Ecto neural progenitor cell (in vitro differentiated cells): ENCODE results near the gene KHSRP.

ENCODE experiments used
- DNase-seq: peaks from one replicate; pipeline ENCODE4 v3.0.0-alpha.2; 2018; ENCODE audit warnings: low spot score

The KHSRP gene

DNA sequence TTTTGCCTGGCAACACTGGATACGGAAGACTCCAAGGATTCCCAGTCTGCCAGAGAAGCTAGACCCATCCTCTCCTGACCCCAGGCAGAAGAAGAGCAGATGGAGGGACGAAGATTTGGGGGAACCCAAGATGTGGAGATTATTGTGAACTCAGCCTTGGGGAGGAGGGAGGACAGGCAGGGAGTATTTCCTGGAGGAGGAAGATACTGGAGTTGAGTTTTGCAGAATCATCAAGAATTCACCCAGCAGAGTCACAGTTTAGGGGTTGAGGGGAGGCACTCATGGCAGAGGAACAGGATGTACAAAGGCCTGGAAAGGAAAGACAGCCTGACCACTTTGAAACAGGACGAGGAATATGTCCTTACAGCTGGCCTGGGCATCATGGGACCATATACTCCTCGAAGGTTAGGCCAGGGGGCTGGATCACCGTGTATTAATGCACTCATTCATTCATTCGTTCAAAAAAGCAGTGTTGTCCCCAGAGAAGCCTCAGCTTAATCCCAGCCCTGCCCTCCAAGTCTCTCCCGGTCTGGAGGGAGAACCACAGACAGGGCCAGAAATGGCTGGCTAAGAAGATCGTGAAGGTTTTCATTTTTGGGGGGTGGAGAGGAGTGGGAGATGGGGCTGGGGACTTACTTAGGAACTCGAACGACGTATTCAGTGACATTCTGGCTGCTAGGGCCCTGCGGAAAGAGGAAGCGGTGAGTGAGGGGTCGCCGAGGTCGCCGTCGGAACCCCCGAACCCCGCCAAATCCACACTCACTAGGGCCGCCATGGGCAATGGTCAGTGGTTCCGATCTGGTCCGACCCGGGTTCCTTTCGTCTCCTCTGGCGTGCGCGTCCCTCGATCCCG is 32.2 kb downstream of the KHSRP start:
- DNase-seq, result no peak

DNA sequence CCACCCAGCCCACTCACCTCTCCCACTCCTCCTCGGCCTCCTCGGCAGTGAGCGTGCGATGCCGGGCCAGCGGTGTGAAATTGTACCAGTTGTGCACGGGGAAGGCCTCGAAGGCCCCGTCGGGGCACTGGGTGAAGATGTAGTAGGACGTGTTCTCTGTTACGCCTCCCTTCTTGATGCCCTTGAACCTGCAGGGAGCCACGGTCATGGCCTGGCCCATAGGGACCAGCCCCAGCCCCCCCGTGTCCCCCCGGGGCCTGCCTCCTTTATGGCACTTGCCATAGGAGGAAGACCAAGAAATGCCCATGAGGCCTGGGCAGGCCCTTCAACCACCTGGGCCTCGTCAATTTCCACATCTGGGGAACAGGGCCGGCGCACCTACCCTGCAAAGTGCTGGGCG is 37.2 kb downstream of the KHSRP start:
- DNase-seq, result no peak

DNA sequence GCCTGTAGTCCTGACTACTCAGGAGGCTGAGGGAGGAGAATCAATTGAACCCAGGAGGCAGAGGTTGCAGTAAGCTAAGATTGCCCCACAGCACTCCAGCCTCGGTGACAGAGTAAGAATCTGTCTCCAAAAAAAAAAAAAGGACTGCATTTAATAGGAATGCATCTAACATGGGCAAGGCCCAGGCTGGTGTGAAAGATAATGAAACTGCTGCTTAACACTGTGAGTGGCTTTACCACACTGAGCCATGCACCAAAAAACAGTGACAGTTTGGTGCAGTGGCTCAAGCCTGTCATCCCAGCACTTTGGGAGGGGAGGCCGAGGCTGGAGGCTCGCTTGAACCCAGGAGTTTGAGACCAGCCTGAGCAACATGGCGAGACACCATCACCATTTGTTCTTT is 40.2 kb downstream of the KHSRP start:
- DNase-seq, result no peak

DNA sequence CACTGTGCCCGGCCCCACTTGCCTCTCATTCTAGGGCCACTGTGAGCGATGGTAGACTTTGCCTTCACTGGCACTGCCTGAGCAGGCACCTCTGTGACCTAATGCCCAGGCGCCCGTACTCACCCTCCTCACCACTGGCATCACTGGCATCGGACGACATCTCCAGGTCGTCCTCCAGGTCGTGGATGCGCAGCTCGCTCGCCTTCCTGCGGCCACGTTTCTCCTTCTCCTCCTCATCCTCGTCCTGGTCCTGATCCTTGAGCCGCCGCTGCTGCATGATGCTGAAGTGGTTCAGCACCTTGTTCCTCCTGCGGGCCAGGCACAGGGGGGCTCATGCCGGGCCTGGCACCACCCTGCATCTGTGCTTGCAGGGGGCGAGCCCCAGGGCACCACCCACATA is 41.4 kb downstream of the KHSRP start:
- DNase-seq, result no peak

DNA sequence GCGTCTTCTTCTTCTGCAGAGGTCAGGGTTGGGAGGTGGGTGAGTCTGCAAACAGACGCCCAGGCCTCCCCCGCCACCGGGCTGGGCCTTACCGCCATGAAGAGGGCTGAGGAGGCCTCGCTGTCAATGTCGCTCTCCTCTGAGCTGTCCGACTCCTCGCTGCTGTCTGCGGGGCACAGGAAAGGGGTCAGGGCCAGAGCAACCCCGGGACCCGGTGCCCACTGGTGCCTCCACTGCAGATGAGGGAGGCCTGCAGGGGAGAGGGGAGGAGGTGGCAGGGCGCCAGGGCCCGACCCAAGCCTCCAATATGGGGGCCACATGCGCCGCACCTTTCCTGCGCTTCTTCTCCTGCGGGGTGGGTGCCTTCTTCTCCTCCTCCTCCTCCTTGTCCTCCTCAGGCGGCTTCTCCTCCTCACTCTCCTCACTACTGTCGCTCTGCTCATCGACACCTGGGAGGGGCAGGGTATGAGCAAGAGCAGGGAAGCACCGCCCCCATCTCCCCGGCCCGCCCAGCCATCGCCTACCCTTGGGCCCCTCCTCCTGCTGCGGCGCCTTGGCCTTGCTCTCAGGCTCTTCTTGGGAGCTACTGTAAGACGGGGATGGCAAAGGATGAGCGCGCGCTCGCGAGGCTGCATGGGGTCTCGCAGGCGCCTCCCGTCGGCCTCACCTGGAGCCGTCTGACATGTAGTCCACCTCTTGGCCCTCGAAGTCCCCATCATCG is 43.4 kb downstream of the KHSRP start:
- DNase-seq, result no peak

DNA sequence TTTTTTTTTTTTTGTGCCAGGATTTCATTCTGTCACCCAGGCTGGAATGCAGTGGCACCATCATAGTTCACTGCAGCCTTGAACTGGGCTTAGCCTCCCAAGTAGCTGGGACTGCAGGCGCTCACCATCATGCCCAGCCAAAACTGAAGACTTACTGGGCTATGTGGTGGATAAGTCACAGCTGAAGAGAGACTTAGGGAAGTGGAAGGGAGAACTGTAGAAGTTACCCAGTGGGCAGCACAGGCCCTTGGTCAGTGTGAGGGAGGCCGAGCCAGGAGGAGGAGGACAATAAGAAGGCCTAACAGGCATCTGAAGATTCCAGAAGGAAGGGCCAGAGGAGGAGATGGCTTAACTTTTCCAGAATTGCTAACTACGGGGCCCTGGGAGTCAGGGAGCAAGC is 44.9 kb downstream of the KHSRP start:
- DNase-seq, result no peak

DNA sequence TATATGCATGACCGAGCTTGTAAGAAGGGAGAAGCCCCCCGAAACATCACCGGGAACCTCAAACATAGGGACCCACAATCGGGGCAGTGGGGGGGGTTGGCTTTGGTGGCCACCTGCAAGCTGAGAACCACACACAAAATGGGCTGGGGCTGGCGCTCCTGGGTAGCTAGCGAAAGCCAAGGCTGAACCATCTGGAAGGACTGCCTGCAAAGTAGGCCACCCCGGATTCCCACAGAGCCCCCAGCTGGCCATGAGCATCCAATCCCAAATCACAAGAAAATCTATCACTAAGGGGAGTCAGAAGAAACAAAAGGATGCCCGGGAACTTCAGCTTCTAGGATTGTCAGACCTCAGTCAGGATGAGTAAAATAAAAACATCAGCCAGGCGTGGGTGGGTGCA is 46.1 kb downstream of the KHSRP start:
- no peak for DNase-seq

DNA sequence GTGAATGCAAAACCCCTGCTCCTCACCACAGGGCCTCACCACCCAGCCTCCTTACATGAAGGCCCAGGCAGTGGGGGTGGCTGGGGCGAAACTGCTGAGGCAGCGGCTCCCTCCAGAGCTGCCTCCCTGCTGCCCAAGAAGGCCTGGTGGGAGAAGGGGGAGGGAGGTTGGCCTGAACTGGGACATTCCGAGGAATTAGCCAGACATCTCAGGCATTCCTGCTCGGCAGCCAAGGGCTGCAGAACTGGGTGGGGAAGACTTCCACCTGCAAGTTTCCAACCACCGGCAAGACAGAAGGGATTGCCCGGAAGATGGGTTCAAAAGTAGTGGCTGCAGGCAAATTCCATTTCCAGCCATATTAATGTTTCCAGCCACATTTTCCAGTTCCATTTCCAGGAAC is 46.6 kb downstream of the KHSRP start:
- no peak for DNase-seq

DNA sequence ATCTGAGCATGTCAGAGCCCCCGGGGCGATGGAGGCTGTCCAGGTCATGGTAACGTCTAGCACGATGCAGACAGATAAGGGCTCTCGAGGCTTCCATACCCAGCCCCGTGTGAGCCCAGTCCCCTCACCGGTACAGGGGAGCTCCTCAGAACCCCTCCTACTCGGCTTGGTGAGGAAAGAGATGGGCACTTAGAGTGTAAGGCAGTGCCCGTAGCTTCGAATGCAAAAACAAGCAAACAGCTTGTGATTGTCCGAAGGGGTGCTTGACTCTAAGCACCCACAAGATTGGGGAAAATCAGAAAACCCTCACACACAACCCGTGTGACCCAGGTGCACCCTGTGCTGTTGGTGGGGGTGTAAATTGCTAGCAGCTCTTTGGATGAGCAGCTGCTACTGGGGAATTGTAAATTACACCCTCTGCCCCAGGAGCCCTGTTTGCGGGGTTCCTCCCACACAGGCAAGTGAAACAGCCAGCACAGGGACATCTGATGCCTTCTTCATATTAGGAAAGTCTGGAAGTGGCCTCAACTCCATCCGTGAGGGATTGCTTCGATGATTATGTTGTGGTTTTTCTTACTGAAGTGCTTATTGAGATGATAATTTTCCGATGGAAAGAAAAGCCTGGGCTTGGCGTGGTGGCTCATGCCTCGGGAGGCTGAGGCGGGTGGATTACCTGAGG is 48.0 kb downstream of the KHSRP start:
- no peak for DNase-seq

DNA sequence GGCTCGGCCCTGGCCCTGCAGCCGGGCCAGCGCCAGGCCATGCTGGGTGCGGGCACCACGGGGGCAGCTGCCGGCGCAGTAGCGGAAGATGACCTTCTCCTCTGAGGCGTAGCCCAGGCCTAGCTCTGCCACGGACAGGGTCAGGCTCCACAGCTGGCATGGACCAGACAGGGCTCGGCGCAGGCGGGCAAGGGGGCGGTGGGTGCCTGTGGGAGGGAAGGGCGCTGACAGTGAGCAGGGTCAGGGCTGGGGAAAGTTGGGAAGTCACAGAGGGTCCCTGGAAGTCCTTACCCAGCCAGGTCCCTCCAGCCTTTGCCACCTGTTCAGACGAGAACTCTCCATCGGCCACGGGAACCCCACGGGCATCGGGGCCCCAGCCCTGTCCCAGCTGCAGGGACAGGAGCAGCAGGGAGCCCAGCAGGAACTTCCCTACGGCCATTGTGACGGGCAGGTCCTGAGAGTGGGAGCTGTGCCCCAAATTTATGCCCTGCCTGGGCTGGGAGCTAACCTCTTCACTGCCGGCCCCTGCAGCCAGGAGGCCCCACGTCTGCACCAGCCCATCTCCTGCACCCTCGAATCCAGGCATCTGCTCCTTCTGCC is 49.1 kb downstream of the KHSRP start, which contains the start of gene PSPN:
Gene PSPN (minus strand): TSS at position 523 of the 600 bp plus-strand sequence. CDS start 84 bp downstream, at position 439.
- DNase-seq, result no peak

DNA sequence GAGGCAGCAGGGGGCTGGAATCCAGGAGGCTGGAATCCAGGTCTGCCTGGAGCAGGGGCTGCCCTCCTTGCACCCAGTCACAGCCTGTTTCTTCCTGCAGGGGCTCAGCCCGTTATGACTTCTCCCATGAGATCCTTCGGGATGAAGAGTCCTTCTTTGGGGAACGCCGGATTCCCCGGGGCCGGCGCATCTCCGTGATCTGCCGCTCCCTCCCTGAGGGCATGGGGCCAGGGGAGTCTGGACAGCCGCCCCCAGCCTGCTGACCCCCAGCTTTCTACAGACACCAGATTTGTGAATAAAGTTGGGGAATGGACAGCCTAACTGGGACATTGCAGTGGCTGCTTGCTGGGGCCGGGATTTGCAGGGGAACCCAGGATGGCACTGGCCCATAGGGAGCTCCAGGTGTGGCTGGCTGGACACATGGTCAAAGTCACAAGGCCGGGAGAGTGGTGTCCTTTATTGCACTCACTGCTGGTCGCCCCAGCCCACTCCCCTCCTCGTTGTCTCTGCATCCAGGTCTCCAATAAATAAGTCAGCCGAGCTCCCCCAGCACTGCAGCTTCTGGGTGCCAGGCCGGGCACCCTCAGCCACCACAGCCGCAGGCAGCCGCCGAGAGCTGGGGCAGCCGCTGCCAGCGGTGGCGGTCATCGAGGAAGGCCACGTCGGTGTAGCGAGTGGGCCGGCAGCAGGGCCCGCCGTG is 49.8 kb downstream of the KHSRP start:
- no peak for DNase-seq

DNA sequence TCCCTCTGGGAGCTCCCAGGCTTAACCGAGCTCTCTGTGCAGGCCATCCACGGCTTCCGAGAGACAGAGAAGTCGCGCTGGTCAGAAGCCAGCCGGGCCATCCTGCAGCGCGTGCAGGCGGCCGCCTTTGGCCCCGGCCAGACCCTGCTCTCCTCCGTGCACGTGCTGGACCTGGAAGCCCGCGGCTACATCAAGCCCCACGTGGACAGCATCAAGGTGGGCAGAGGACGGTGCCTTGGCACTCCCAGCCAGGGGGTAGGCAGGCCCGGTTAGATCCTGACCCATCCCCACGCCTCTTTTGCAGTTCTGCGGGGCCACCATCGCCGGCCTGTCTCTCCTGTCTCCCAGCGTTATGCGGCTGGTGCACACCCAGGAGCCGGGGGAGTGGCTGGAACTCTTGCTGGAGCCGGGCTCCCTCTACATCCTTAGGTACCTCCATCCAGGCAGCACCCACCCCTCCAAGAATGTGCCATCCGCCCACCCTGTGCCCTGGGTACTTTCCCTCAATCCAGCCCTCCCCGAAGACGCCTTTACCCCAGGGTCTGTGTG is 50.4 kb downstream of the KHSRP start:
- DNase-seq, result no peak

DNA sequence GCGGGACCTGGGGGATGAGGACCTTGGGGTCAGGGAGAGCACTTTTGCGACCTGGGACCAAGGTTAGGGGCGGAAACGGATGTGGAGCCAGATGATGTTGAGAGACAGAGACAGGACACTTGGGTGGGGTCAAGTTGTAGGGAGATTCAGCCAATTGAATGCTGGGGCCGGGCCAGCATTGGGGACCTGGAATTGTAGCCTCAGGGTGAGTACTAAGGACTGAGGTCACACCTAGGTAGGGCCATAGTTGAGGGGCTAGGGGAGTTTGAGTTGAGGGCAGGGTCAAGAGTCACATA is 50.9 kb downstream of the KHSRP start:
- DNase-seq, result no peak

DNA sequence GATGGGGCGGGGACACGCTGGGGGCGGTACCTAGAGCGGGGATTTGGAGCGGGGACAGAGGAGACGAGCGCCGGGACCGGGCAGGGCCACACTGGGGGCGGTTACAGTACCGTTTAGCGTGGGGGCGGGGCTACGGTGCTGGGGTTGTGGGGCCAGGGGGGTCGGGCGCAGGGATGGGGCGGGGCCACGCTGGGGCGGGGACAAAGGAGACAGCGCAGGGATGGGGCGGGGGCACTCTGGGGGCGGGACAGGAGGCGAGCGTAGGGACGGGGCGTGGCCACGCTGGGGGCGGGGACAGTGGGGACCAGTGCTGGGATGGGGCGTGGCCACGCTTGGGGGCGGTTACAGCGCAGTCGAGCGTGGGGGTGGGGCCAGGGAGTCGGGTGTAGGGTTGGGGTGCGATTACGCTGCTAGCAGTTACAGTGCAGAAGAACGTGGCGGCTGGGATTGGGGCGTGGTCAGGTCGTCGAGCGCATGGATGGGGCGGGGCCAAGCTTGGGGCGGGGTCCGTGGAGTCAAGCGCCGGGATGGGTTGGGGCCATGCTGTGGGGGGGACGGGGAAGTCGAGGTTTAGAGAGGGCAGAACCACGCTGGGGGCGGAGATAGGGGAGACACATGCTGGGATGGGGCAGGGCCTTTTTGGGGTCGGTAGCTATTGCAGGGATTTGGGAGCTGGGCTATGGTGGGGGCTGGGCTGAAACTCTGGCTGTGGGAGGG is 51.4 kb downstream of the KHSRP start:
- DNase-seq, result peak; percentile 99

DNA sequence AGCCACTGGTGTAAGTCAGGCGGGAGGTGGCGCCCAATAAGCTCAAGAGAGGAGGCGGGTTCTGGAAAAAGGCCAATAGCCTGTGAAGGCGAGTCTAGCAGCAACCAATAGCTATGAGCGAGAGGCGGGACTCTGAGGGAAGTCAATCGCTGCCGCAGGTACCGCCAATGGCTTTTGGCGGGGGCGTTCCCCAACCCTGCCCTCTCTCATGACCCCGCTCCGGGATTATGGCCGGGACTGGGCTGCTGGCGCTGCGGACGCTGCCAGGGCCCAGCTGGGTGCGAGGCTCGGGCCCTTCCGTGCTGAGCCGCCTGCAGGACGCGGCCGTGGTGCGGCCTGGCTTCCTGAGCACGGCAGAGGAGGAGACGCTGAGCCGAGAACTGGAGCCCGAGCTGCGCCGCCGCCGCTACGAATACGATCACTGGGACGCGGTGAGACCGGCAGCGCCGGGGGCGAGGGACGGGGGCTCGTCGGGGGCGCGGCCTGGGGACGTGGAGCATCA is 52.0 kb downstream of the KHSRP start, which contains the start of gene ALKBH7:
Gene ALKBH7 (plus strand): TSS at position 201 of the 502 bp plus-strand sequence. CDS start 27 bp downstream, at position 228.
- peak; percentile 97 for DNase-seq

DNA sequence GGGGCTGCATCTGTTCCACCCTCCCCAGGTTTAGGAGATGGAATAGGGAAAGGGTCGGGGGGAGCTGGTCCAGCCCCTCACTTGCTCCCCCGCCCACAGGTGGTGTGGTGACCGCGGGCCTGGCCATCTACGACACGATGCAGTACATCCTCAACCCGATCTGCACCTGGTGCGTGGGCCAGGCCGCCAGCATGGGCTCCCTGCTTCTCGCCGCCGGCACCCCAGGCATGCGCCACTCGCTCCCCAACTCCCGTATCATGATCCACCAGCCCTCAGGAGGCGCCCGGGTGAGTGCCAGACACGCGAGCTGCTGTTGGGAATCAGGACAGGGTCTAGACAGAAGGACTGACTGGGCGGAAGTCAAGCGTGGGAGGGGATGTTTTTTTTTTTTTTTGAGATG is 60.3 kb downstream of the KHSRP start:
- no peak for DNase-seq
